WTC11 (cell line): Measurements from ENCODE around the gene WIPF3.

Source experiments
- CTCF ChIP-seq: fragments of 200-600 bp; IDR thresholded peaks from 2 replicates; pipeline ENCODE4 v1.8.0; 2022; ENCODE audit warnings: antibody characterized with exemption
- USF2 ChIP-seq: sonication (generic); formaldehyde crosslinking; IDR thresholded peaks from 2 replicates; pipeline ENCODE4 v1.8.1; 2023; ENCODE audit warnings: mild to moderate bottlenecking, missing genetic modification reagents, moderate library complexity
- ZNF416 ChIP-seq: fragments of 250-450 bp; sonication (Bioruptor Pico); IDR thresholded peaks from 2 replicates; pipeline ENCODE4 v1.9.0; 2021; ENCODE audit warnings: mild to moderate bottlenecking, inconsistent platforms
- ZNF512 ChIP-seq: sonication (generic); formaldehyde crosslinking; IDR thresholded peaks from 2 replicates; pipeline ENCODE4 v1.8.1; 2022; ENCODE audit warnings: missing genetic modification reagents, borderline replicate concordance
- ZSCAN18 ChIP-seq: fragments of 250-450 bp; sonication (Bioruptor Pico); IDR thresholded peaks from 2 replicates; pipeline ENCODE4 v2.1.2; 2022; ENCODE audit warnings: mild to moderate bottlenecking, moderate library complexity

GRCh38 chr7:29888006-29888405 lies 81.7 kb downstream of the WIPF3 start:
- TF ChIP-seq ZNF416 (CRISPR knock-in tag) (no peak), ZSCAN18 (CRISPR knock-in tag) (no peak), CTCF (no peak), ZNF512 (CRISPR knock-in tag) (no peak), USF2 (CRISPR knock-in tag) (no peak)
